GM12892 (cell line): ENCODE measurements around the gene CD160.

Source experiments
- POLR2A ChIP-seq: IDR thresholded peaks from 2 replicates; pipeline ENCODE4 v1.6.1; 2011; ENCODE audit warnings: low read depth, low read length, control low read depth
- POLR2AphosphoS5 ChIP-seq: IDR thresholded peaks from 2 replicates; pipeline ENCODE4 v1.6.1; 2011; ENCODE audit warnings: low read depth, low read length, control low read depth
- TAF1 ChIP-seq: IDR thresholded peaks from 2 replicates; pipeline ENCODE4 v1.6.1; 2011; ENCODE audit warnings: low read depth, mild to moderate bottlenecking, control low read depth, low read length, borderline replicate concordance

DNA sequence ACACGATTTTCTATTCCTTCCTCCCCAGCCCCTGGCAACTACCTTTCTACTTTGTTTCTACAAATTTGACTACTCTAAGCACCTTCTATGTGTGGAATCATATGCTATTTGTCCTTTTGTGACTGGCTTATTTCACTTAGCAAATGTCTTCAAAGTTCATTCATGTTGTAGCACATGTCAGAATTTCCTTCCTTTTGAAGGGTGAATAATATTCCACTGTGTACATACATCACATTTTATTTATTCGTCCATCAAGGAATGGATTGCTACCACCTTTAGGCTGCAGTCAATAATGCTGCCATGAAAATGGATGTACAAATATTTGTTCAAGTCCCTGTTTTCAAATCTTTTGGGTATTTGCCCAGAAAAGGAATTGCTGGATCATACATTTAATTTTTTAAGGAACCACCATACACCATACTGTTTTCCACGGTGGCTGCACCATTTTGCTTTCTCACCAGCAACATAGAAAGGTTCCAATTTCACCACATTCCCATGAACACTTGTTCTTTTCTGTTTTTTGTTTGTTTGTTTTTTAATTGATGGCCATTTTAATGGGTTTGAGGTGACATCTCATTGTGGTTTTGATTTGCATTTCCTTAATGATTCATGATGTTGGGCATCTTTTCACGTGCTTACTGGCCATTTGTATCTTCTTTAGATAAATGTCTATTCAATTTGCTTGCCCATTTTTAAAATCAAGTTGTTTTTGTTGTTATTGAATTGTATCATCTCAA lies 8.8 kb upstream of the CD160 start:
- TF ChIP-seq POLR2A: no peak
- TF ChIP-seq TAF1: no peak
- TF ChIP-seq POLR2AphosphoS5: no peak
